GM08714 (cell line): ENCODE data around the gene AGPAT2.

Experiments
- H3K4me3 ChIP-seq: fragments of 200-500 bp; sonication (Bioruptor generic); 2 replicates; pipeline ENCODE4 v1.5.1; 2014; ENCODE audit warnings: mild to moderate bottlenecking, low read length, inconsistent platforms
- ZNF274 ChIP-seq: IDR thresholded peaks from 2 replicates; pipeline ENCODE4 v1.6.1; 2012; ENCODE audit warnings: mild to moderate bottlenecking, low read depth, low read length

Gene AGPAT2

DNA sequence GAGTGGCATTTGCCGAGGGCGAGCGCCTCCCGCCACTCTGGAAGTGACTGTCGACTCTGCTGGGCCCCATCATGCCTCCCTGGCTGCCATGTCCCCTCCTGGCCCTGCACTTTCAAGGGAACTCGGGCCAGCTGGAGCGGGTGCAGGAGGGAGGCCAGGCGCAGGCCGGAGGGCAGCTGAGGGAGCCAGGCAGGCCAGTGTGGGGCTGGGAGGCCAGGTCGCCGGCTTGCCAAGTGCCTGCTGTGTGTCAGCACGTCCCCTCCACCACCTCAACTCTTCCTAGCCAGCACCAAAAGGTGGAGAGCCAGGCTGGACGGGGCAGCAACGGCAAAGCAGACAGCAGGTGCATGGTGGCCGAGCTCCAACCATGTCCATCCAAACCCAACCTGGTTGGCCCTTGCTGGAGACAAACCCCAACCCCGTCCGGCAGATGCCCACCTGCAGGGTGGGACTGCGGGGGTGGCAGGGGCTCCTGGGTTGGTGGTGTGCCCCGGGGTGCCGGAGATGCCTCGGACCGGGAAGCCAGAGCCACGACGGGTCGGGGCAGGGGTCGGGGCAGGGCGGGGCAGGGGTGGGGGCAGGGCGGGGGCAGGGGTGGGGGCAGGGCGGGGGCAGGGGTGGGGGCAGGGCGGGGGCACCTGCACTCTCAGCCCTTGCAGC is 61.1 kb downstream of the AGPAT2 start:
- no peak overlapping the region for H3K4me3 ChIP-seq
- TF ChIP-seq ZNF274, result no peak

GRCh38 chr9:136625101-136626065 is 61.9 kb downstream of the AGPAT2 start:
- no peak for TF ChIP-seq ZNF274
- H3K4me3 ChIP-seq, result no peak overlapping the region

GRCh38 chr9:136624184-136624951 is 62.9 kb downstream of the AGPAT2 start:
- no peak for TF ChIP-seq ZNF274
- no peak overlapping the region for H3K4me3 ChIP-seq

- no peak for TF ChIP-seq ZNF274
Observed at GRCh38 chr9:136623842-136624183, 63.4 kb downstream of the AGPAT2 start.

More at GRCh38 chr9:136623842-136624183, 63.4 kb downstream of the AGPAT2 start:
- H3K4me3 ChIP-seq, result no peak overlapping the region
